ENCODE measurements around the gene PHAX.
A peak's percentile ranks its signal among the peaks of the same experiment; 100 is the strongest.
"Not testable (repeated sequence)": the region's sequence is repeated elsewhere in the genome, so short reads cannot be mapped to it uniquely, and the experiment has no call there.

PHAX gene

GRCh38 chr5:126658561-126658960 lies 57.8 kb downstream of the PHAX start:
- DNase-seq (ENCODE audit: low spot score) = no peak

DNA sequence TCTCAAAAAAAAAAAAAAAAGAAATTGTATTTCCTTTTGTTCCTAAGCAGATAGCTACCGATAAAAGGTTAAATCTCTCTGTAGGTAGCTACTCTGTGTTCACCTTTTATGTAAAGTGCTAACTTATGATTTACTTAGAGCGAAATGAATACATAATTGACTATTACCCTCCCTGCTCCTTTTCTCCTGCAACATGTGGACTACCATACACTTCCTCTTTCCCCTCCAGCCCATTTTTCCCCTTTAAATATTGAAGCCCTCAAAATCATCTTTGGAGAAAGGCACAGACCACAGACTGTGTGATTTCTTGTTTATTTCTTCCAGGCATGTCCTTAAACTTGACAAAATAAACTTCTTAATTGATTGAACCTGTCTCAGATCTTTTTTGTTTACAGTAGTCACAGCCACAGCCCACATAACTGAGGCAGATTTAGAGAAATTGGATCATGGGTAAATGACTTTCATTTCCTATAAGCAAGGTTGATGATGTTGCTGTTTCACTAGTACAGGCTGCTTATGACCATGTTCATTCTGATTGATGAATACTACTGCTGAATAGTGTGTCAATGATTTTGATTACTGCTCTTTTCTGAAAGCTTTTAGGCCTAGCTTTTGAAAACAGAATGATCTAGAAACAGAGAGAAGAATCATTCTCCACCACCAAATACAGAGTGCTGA lies 59.2 kb downstream of the PHAX start:
- DNase-seq (ENCODE audit: low spot score) = no peak

GRCh38 chr5:126664586-126664985 lies 63.8 kb downstream of the PHAX start:
- no peak for DNase-seq (ENCODE audit: low spot score)

DNA sequence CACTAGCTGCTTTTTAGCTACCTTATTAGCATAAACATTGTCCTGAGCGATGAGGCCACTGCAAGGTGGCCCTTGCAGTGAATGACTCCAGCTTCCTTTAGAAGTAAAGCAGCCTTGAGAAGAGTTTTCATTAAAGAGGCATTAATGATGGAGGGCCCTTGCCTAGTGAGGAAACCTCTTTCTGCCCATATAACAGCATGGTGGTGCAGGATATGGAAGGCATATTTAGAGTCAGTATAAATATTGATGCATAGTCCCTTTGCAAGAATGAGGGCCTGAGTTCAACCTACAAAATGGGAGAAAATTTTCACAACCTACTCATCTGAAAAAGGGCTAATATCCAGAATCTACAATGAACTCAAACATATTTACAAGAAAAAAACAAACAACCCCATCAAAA lies 69.4 kb downstream of the PHAX start:
- not testable (repeated sequence) for DNase-seq (ENCODE audit: low spot score)

- DNase-seq (ENCODE audit: low spot score) = not testable (repeated sequence)
Measured at GRCh38 chr5:126671681-126672080, 70.9 kb downstream of the PHAX start.

- DNase-seq (ENCODE audit: low spot score) = no peak
Measured at GRCh38 chr5:126673477-126673876, 72.7 kb downstream of the PHAX start.

DNA sequence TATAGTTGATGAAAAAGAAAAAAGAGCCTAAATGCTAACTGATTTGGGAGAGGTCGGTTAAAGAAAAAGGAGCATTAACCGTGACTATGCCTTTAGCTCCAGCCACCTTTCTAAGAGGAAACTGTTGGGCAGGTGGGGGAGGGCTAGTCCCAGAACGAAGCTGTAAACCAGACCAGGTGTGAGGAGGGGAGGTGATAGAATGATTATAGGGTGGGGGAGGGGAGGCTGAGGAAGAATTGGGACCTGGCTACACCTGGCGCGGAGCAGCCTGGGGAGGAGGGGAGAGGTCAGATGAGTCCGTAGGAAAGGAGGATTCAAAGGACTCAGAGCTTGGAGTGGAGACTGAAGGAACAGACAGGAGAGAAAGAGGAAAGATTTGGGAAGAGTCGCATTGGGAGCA lies 73.4 kb downstream of the PHAX start:
- no peak for DNase-seq (ENCODE audit: low spot score)

DNA sequence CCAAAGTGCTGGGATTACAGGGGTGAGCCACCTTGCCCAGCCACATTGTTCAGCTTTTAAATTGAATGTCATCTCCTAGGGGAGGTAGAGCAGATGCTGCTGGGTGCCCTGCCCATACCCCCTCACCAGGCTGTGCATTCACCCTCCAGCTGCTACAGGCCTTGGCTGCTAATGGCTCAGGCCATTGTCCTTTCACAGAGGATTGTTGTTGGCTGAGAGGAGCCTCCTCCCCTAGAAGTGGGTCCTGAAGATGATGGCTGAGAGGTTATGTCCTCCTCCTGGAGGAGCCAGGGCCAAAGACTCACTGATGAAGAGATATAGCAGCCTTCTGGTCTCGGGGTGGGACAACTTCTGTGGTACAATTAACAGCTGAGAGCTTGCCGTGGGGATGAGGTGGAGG lies 74.6 kb downstream of the PHAX start:
- no peak for DNase-seq (ENCODE audit: low spot score)

DNA sequence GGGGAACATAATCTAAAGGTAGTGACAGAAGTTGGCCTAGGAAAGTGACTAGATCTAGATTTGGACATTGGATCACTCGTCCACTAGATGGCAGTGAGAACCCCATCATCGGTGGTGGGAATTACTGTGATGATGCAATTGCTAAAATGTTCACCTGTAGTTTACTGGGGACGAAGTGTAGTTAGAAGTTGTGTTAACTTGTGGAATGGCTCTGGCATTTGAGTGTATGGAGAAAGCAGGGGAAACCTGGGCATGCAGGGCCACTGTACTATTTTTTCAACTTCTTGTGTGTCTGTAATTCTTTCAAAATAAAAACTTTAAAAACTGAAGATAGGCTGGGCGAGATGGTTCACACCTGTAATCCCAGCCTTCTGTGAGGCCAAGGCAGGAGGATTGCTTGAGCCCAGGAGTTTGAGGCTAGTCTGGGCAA lies 75.5 kb downstream of the PHAX start:
- peak; percentile 51 for DNase-seq (ENCODE audit: low spot score)
